Right ventricle myocardium inferior (tissue), 1 donor: Measurements from ENCODE around the gene ENTPD8. TPM values are rescaled to one million over a fixed set of nuclear protein-coding genes. Genes with fewer than 3 reads are reported as not detected.
A peak's percentile ranks its signal among the peaks of the same experiment; 100 is the strongest.
"Not testable (repeated sequence)": the region's sequence is repeated elsewhere in the genome, so short reads cannot be mapped to it uniquely, and the experiment has no call there.

ENCODE experiments used
- ATAC-seq: fragments of 200-7000 bp; cut with Tn5 transposase; one replicate; pipeline ENCODE4 v1.9.1; 2020; ENCODE audit warnings: mild to moderate bottlenecking, moderate library complexity
- DNase-seq: peaks from one replicate; pipeline ENCODE4 v3.0.0; 2021; ENCODE audit errors: missing footprints
- intact Hi-C: fragments of 100-400 bp; cut with DNase I; formaldehyde crosslinking; loops from one replicate; pipeline ENCODE4 v1.11.0; 2022
- total RNA-seq: library from RNA; stranded (reverse); fragmentation: NEBNext Ultra II Directional; extraction: Animal tissue kit (Norgen Biotek cat#: 25700); gene quantifications from one replicate; pipeline ENCODE4 v1.2.1, GENCODE V29; 2021
- donor health status: DM: no; HTN: yes; CAD: no; lungs with severe emphysema.

The ENTPD8 gene
- total RNA-seq, 1 donor from 2014 or later, result not detected

DNA sequence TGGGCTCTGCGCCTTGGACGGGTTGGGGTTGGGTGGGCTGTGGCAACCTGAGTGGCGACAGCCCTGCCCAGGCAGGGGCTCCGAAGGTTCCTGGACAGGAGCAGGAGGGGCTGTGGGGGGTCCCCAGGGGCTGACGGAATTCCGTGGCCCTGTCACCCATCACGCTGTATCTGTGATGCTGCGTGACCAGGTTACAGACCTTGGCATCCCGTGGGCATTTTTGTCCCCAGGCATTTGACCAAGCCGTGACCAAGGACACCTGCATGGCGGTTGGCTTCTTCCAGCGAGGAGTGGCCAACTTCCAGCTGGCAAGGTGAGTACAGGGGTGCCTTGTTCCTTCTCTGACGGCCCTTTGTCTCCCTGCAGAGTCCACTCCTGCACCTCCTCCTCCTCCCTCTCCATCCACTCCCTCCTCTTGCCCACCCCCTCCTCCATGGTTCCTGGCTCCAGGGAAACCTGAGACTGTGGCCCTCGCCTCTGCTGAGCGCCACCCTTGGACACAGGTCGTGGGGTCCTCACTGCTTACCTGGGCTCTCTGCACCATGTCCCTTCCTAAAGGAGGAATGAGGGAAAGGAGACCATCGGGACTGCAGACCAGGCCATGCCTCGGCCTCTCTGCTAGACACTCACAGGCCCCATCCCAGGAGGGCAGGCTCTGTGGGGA, 15.0 kb downstream of the ENTPD8 start:
- DNase-seq (no peak), ATAC-seq (no peak)
- intact Hi-C loops, result loop anchor here (10.0 kb wide), 1 partner anchor 99 kb away; no protein-coding TSS in a partner anchor

DNA sequence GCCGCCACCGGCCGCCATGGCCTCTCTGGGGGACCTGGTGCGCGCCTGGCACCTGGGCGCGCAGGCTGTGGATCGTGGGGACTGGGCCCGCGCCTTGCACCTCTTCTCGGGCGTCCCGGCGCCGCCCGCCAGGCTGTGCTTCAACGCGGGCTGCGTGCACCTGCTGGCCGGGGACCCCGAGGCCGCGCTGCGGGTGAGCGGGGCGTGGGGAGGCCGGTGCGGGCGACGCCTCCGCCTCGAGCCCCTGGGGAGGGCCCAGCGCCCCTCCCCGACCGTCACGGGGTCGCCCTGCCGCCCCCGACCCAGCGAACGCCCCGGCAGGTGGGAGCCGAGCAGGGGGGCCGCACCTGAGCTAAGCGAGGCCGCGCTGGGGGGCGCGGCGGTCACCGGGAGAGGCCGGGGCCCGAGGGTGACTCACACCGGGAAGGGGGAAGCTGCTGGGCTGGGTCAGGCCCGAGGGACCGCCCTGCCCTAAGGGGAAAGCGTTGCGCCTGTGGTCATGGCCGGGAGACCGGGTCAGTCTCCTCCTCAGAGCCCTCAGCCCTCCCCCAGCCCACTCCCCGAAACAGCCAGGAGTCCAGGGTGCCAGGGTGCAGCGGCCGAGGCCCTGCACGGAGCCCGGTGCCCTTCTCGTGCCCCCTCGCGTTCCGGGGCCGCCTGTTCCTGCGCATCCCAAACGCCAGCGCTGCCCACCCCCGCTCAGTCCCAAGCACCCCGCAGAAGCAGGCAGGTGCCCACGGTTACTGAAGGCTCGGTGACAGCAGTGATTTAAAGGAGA, 17.5 kb downstream of the ENTPD8 start:
- ATAC-seq (peak; percentile 3), DNase-seq (no peak)
- intact Hi-C loops, result loop anchor here (2.0 to 10.0 kb wide), 2 partner anchors 101 to 125 kb away; no protein-coding TSS in a partner anchor

DNA sequence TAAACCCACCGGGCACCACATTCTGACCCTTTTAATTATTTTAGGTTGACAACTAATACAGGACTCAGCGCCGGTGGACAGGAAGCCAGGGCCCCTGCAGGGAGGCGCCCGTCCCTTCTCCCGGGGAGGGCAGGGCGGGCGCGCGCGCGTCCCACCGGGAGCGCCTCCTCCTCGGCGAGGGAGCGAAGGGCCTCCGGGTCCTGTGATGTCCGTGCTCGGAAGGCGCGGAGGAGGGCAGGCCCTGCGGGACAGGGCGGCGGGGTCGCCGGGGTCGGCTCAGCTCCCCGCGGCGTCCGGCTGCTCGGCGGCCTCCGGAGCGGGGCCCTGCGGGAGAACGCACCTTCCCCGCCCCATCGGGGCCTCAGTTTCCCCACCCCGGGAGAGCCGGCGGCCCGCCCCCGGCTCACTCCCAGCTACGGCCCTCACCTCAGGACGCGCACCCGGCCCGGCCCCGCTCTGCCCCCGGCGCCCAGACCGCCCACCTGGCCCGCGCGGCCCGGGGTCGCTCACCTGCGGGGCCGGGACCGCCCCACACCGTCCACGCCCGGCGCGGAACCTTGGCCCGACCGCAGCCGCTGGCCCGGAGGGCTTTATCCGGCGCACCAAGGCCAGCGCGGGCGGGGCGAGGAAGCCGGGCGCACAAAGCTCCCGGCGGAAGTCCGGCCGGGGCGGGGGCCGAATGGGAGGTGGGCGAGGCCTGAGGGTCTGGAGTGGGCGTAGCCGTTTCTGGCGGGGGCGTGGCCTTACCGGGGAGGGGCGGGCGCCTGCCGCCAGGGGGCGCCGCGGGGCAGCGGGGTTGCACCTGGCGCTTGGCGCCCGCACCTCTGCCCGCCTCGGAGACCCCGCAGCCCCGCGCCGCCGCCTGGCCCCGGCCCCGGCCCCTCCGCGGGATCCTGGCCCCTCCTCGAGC, 18.3 kb downstream of the ENTPD8 start, which contains the start of the genes EXD3 and NOXA1:
Gene EXD3 (minus strand): TSS at position 559 of the 910 bp plus-strand sequence. CDS start 27,805 bp downstream, outside the sequence.
Gene NOXA1 (plus strand): TSS at position 790 of the 910 bp plus-strand sequence. CDS start 137 bp downstream, outside the sequence.
- ATAC-seq (peak; percentile 96), DNase-seq (peak; percentile 97)
- intact Hi-C loops, result loop anchor here (2.0 to 10.0 kb wide), 2 partner anchors 102 to 124 kb away; no protein-coding TSS in a partner anchor

DNA sequence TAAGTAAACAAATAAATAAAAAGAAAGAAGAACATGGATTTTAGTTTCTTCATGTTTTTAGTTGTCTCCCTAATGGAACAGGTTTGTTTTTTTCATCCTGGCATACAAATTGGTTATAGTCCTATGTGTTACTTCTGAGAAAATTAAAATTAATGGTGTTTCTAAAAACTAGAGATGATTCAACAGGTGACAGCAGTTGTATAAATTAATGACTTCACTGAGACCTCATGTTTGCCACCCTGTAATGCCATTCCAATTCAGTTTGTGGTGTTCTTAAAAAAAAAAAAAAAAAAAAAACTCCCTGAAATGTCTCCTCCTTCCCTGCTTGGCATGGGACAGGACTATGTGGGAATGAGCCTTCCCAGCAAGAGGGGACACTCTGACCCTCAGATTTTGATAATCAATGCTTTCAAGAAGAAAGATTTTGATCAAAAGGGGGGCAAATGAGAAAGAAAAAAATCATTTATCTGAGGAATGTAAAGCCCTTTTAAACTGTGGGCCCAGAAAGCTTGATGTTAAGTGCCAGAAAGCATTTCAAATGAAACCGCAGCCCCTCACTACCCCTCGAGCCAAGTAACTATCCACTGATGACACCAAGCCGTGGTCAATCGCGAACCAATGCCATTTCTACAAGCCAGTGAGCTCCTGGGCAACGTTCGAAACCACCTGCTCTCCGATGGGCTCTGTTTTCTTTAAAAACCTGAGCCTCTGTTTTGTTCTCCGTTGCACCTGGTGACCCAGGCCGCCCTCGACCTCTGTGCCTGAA, 19.1 kb downstream of the ENTPD8 start:
- ATAC-seq (no peak), DNase-seq (no peak)
- intact Hi-C loops, result loop anchor here (2.0 to 10.0 kb wide), 2 partner anchors 103 to 123 kb away; no protein-coding TSS in a partner anchor

DNA sequence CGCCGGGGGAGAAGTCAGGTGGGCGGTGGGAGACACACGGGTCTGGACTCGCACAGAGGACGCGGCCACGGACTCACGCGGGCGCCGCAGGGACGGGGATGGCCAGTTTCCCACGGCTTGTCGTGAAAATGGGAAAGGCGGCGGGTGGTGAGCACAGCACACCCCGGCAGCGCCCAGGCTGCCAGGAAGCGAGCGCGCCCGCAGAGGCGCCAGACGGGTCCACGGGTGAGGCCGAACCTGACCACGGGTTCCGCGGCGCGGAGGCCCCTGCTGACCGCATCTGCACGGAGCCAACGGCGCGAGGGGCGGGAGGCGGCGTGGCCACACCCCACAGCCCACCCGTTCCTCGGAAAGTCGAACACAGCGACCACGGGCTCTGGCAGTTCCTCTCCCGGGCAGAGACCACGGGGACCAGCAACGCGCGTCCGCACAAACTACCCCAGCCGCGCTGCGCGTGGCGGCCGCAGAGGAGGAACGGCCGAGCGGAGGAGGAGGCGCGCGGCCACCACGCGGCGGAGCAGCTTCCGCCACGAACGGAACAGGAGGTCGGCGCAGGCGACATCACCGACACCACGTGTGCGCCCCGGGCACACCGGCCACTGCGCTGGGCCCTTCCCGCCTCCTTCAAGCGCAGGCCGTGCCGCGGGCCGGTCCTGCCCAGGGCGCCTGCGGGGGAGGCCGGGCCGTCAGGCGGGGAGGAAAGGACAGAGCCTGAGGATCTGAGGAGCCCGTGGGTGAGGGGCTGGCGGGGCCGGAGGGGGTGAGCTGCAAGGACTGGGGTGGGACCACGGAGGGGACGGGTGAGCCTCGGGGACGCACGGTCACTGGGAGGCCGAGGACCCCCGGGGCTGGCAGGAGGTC, 23.8 kb downstream of the ENTPD8 start:
- intact Hi-C loops, result no loop called here
- peak; percentile 22 for ATAC-seq
- DNase-seq, result no peak

DNA sequence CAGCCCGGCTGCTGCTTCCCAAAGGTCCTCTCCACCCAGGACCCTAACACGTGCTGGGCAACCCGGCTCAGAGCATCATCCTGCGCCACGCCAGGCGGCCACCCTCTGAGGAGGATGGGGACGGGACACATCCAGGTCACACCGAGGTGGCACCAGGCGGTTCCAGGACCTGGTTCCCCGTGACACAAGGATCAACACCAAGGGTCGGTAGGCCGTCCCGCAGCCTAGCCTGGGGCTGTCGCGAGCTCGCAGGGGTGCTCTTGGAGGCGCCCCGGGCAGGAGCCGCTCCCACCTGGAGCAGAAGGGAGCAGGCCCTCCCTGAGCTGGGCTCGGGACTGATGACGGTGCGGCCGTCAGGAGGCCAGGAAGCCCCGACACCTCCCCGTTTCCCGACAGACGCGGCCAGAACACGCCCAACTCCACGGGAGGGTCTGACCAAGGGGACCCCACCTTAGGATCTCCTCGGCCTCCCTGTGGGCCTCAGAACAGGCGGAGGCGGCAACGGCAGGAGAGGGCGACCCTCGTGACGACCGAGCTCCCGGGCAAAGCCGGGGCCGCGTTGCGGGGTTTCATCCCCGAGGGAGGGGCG, 24.5 kb downstream of the ENTPD8 start:
- no peak for DNase-seq
- no peak for ATAC-seq

DNA sequence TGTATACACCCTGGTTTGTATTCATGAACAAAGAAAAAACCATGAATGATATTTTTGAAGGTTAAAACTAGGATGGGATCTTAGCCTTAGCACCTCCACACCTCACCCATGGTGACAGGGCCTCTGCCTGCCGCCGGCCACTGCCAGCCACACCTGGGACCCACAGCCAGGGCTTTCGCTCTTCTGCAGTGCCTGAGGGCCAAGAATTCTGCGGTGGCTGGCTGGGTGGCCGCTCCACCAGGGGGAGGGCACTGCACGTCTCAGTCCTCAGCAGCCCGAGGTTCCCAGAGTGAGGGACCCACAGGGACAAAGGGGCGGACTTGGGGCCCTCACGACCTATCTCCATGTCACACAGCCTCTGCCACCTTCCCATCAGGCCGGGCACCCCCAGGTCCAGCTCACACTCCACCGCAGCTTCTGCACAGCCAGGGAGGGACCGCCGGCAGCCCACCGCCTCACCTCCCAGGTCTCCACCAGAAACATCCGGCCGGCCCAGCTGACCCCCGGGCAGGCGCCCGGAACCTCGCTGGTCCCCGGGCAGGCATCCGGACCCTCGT, 25.1 kb downstream of the ENTPD8 start:
- no peak for DNase-seq
- intact Hi-C loops, result no loop called here
- ATAC-seq, result no peak

More for the DNA sequence above, 24.5 kb downstream of the ENTPD8 start:
- intact Hi-C loops, result no loop called here

DNA sequence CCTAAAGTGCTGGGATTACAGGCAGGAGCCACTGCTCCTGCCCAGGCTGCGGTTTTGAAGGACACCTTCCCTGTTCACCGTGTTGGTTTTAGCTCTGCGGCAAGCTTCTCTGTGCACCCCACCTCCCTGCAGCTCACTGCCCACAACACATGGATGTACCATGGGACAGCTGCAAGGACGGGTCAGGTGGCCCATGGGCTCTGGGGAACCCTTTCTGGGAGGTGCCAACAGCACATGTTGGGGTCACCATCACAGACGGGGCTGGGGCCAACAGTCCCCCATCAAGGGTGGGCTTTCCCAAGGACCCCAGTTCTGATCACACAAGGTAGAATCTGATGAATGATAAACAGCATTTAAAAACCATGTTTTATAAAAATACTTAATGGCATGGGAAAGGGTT, 25.7 kb downstream of the ENTPD8 start:
- intact Hi-C loops, result no loop called here
- DNase-seq (no peak), ATAC-seq (no peak)

DNA sequence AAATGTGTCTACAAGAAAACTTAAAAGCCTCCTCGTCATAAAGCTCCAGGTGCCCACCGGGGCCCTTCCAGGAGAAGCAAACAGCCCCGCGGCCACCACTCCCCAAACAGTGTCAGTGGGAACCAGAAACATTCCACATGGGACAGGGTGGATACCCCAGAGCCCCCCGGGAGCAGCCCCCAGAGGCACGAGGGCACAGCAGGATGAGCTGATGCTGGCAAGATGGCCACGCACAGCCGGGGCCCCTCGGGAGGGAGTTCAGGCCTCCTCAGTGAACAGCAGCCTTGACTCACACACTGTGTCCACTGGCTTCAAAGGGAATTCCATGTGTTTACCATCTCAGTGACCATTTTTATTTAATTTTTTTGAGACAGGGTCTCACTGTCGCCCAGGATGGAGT, 28.7 kb downstream of the ENTPD8 start:
- no peak for ATAC-seq
- intact Hi-C loops, result no loop called here
- DNase-seq, result no peak

DNA sequence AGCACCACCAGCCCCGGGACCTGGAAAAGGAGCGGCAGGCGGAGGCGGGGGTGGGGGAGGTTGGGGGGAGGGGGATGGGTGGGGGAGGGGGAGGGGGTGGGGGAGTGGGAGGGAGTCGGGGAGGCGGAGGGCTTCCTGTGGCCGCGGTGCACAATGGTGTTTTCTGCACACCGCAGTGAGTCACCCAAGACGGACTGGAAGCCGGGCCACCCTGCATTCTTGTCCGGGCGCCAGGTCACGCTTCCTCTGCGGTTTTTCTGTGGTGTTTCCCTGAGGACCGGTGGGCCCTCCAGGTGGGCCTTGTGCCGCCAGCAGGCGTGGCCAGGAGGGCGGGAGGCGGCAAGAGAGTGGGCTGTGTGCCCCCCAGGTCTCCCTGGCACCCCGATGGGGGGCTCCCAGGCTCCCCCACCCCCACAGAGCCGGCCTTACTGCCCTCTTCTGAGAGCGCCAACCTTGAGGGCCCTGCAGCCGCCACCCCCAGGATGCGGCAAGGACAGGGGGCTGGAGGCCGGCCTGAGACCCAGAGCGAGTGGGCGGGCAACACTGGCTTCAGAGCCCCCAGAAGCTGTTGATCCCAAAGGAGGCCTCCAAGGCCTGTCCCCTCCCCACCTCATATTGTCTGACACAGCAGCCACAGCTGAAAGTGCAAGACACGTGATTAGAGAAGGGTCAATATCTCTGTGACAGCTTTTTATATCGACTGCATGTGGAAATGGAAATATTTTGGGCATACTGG, 29.3 kb downstream of the ENTPD8 start:
- ATAC-seq (no peak), DNase-seq (peak; percentile 75)
- intact Hi-C loops, result no loop called here

DNA sequence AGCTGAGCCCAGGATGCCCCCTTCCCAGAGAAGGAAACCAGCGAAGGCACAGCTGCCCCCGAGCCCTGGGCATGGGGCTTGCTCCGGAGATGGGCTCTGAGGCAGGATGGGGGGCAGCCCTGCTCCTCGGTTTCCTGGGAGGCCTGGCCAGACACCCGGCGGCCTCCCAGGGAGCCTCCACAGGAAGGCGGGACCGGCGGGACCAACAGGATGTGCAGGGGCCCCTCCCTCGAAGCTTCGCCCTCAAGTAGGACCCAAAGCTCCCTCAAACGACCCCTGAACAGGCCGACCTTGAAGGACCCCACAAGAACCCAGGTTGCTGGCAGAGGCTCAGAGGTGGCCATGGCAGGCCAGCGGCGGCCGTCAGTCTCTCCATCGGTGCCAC, 29.9 kb downstream of the ENTPD8 start:
- DNase-seq, result no peak
- intact Hi-C loops, result no loop called here
- no peak for ATAC-seq

DNA sequence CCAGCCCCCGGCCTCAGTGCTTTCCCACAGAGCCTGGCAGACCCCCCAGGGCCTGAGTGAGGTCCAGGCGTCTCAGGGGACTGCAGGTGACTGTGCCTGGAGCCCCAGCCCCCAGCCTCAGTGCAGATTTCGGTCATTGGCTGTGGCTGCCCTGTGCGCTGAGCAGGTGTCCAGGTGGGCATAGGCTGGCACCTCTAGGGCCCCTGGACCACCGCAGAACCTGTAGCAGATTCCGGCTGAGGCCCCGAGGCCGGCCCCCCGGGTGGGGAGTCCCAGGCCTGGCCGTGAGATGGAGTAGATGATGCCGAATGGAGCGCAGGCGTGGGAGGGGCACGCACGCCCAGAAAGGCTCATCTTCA, 30.3 kb downstream of the ENTPD8 start:
- ATAC-seq (no peak), DNase-seq (no peak)
- intact Hi-C loops, result no loop called here

DNA sequence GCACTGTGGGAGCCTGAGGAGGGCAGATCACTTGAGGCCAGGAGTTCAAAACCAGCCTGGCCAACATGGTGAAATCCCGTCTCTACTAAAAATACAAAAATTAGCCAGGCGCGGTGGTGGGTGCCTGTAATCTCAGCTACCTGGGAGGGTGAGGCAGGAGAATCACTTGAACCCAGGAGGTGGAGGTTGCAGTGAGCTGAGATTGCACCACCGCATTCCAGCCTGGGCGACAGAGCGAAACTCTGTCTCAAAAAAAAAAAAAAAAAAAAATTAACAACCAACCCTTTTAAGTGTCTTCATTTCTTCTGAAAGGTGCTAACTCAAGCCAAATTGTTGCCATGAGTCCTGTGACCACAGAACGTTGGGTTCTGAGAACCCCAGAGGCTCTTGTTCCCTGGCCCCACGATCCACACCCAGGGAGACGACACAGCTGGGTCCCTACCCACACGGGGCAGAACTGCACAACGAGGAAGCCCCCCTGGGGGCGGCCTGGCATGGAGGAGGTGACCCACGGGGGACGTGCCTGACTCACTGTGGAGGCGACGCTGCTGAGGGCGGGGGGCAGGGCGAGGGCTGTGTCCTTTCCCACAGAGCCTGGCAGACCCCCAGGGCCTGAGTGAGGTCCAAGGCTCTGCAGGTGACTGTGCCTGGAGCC, 30.8 kb downstream of the ENTPD8 start:
- ATAC-seq, intact Hi-C loops, DNase-seq: not testable (repeated sequence)

DNA sequence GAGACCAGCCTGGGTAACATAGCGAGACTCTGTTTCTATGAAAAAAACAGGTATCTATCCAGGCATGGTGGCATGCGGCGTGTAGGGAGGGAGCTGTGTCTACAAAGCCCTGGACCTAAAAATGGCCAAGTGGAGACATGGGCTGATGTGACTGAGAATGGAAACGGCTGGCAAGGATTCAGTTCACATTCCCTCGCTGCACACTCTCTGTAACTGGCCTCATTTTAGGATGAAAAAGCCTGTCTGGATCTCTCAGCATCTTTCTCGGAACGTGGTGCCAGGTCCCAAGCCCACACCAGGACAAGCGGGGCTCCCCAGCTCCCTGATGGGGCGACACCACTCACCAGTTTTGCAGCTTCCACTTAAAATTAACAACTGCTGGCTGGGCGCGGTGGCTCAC, 31.6 kb downstream of the ENTPD8 start:
- intact Hi-C loops, result no loop called here
- ATAC-seq (no peak), DNase-seq (no peak)

DNA sequence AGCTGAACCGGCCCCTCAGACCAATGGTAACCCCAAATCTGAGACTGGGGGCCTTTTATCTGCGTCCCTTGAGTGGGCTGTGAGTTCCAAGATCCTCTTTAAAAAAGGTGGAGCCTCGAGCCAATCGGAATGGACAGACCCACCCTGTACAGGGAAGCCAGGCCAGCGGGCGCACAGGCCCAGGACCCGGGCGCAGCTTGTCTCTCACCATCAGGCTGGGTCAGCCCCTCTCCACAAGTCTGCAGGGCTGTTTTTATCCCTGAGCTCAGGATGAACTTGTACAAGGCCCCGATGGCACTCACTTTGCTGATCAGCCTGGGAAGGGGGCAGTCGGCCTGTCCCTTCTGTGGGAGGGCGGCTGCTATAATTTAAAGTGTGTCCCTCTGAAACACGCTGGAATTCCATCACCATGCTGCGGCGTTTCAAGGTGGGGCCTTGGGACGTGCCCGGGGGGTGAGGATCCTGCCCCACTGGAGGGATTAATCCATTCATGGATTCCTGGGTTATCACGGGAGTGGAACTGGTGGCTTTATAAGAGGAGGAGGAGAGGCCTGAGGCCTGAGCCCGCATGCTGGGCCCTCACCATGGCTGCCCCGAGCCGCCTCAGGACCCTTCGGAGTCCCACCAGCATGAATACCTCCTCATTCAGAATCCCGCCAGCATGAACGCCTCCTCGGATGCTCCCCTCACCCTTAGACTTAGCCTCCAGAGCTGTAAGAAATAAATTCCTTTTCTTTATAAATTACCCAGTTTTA, 32.3 kb downstream of the ENTPD8 start:
- ATAC-seq (no peak), DNase-seq (no peak)
- intact Hi-C loops, result no loop called here
